Immature natural killer cell (primary cell): Measurements from ENCODE around the gene PHF1. TPM values are rescaled to one million over a fixed set of nuclear protein-coding genes. Genes with fewer than 3 reads are reported as not detected.
A peak's percentile ranks its signal among the peaks of the same experiment; 100 is the strongest.

ENCODE experiments used
- DNase-seq, 3 donors: peaks; one replicate each; pipeline ENCODE4 v3.0.0; 2022; ENCODE audit warnings: mixed read lengths in 1 of 3
- H3K27ac Mint-ChIP-seq, 6 donors: one replicate each; pipeline ENCODE4 v1.8.0; 2020; ENCODE audit warnings: mixed read lengths in 6 of 6, mild to moderate bottlenecking in 5 of 6, inconsistent platforms in 4 of 6, moderate library complexity in 3 of 6
- H3K27me3 Mint-ChIP-seq, 3 donors: one replicate each; pipeline ENCODE4 v1.8.0; 2020 to 2021; ENCODE audit warnings: low read depth in 3 of 3, mild to moderate bottlenecking in 3 of 3, mixed read lengths in 3 of 3, moderate library complexity in 3 of 3, inconsistent platforms in 1 of 3
- H3K36me3 Mint-ChIP-seq, 3 donors: one replicate each; pipeline ENCODE4 v1.8.0; 2020; ENCODE audit warnings: mixed read lengths in 3 of 3, inconsistent platforms in 2 of 3, mild to moderate bottlenecking in 2 of 3
- H3K4me1 Mint-ChIP-seq, 2 donors: one replicate each; pipeline ENCODE4 v1.8.0; 2020; ENCODE audit warnings: inconsistent platforms in 2 of 2, mild to moderate bottlenecking in 2 of 2, mixed read lengths in 2 of 2, moderate library complexity in 1 of 2
- H3K4me3 Mint-ChIP-seq, 5 donors: one replicate each; pipeline ENCODE4 v1.8.0; 2020; ENCODE audit warnings: mild to moderate bottlenecking in 5 of 5, mixed read lengths in 5 of 5, inconsistent platforms in 3 of 5, moderate library complexity in 3 of 5
- H3K9me3 Mint-ChIP-seq, 6 donors: one replicate each; pipeline ENCODE4 v1.8.0; 2020; ENCODE audit warnings: mild to moderate bottlenecking in 6 of 6, mixed read lengths in 6 of 6, inconsistent platforms in 4 of 6, moderate library complexity in 3 of 6
- polyA plus RNA-seq, 3 donors: library from polyadenylated mRNA; unstranded; fragments of 300-500 nt; fragmentation: Illumina TruSeq; gene quantifications; one replicate each; pipeline ENCODE4 v1.2.3, GENCODE V29; 2021

PHF1 gene
- polyA plus RNA-seq, 3 donors from 2014 or later = 22.7 to 36.5 (median 29.8) TPM

GRCh38 chr6:33438978-33439594 is 28.3 kb downstream of the PHF1 start:
- Mint-ChIP-seq H3K27ac (peak overlapping the region in 2 of 6 donors; percentile 31 to 57), H3K4me3 (no peak overlapping the region), H3K27me3 (peaks cover 0 to 6% (median 2%) of the 10 kb centered on the region in 3 donors), H3K4me1 (no peaks in the 10 kb centered on the region), H3K9me3 (no peaks in the 10 kb centered on the region), H3K36me3 (peaks cover 10 to 33% (median 19%) of the 10 kb centered on the region in 3 donors)
- DNase-seq = no peak

- Mint-ChIP-seq H3K4me3 (no peak overlapping the region), H3K4me1 (no peaks in the 10 kb centered on the region), H3K36me3 (peaks cover 10 to 38% (median 19%) of the 10 kb centered on the region in 3 donors), H3K27ac (peak overlapping the region in 1 of 6 donors; percentile 32), H3K9me3 (no peaks in the 10 kb centered on the region), H3K27me3 (peaks cover 0 to 4% (median 3%) of the 10 kb centered on the region in 3 donors)
- no peak for DNase-seq
Measured at GRCh38 chr6:33439956-33440648, 29.3 kb downstream of the PHF1 start.

- Mint-ChIP-seq H3K27me3 (peaks cover 0 to 4% (median 2%) of the 10 kb centered on the region in 3 donors), H3K27ac (peak overlapping the region in 1 of 6 donors; percentile 37), H3K4me3 (no peak overlapping the region), H3K9me3 (no peaks in the 10 kb centered on the region), H3K4me1 (no peaks in the 10 kb centered on the region), H3K36me3 (peaks cover 3 to 31% (median 16%) of the 10 kb centered on the region in 3 donors)
- no peak for DNase-seq
Measured at GRCh38 chr6:33440649-33441309, 30.0 kb downstream of the PHF1 start.

- no peaks in the 10 kb centered on the region for H3K9me3 Mint-ChIP-seq
- DNase-seq = no peak
- peaks cover 0 to 2% (median 2%) of the 10 kb centered on the region in 3 donors for H3K27me3 Mint-ChIP-seq
- no peak overlapping the region for H3K4me3 Mint-ChIP-seq
- no peaks in the 10 kb centered on the region for H3K4me1 Mint-ChIP-seq
- peaks cover 4 to 25% (median 17%) of the 10 kb centered on the region in 3 donors for H3K36me3 Mint-ChIP-seq
- H3K27ac Mint-ChIP-seq = peak overlapping the region in 1 of 6 donors; percentile 37
Measured at GRCh38 chr6:33441457-33441856, 30.6 kb downstream of the PHF1 start.

- peaks cover 9 to 22% (median 18%) of the 10 kb centered on the region in 3 donors for H3K36me3 Mint-ChIP-seq
- no peaks in the 10 kb centered on the region for H3K9me3 Mint-ChIP-seq
Measured at GRCh38 chr6:33442283-33442682, 31.5 kb downstream of the PHF1 start.

GRCh38 chr6:33443025-33443424 is 32.2 kb downstream of the PHF1 start:
- Mint-ChIP-seq H3K4me1 (peaks cover 0 to 3% of the 10 kb centered on the region in 2 donors), H3K36me3 (peaks cover 9 to 18% (median 13%) of the 10 kb centered on the region in 3 donors), H3K4me3 (no peak overlapping the region), H3K9me3 (no peaks in the 10 kb centered on the region), H3K27ac (no peak overlapping the region), H3K27me3 (peaks cover 0 to 2% (median 2%) of the 10 kb centered on the region in 3 donors)
- DNase-seq = no peak

More at GRCh38 chr6:33442283-33442682, 31.5 kb downstream of the PHF1 start:
- Mint-ChIP-seq H3K4me1 (no peaks in the 10 kb centered on the region), H3K27ac (no peak overlapping the region), H3K4me3 (no peak overlapping the region), H3K27me3 (peaks cover 0 to 2% (median 2%) of the 10 kb centered on the region in 3 donors)
- DNase-seq = no peak

- H3K27me3 Mint-ChIP-seq = peaks cover 0 to 2% (median 1%) of the 10 kb centered on the region in 3 donors
- H3K36me3 Mint-ChIP-seq = peaks cover 9 to 18% (median 10%) of the 10 kb centered on the region in 3 donors
- H3K27ac Mint-ChIP-seq = no peak overlapping the region
- no peaks in the 10 kb centered on the region for H3K9me3 Mint-ChIP-seq
- DNase-seq = no peak
- no peak overlapping the region for H3K4me3 Mint-ChIP-seq
- peaks cover 0 to 5% of the 10 kb centered on the region in 2 donors for H3K4me1 Mint-ChIP-seq
Measured at GRCh38 chr6:33443619-33444504, 33.0 kb downstream of the PHF1 start.

GRCh38 chr6:33445119-33445603 is 34.3 kb downstream of the PHF1 start:
- Mint-ChIP-seq H3K36me3 (peaks cover 9 to 10% (median 10%) of the 10 kb centered on the region in 3 donors), H3K9me3 (no peaks in the 10 kb centered on the region)

GRCh38 chr6:33446356-33446755 is 35.5 kb downstream of the PHF1 start:
- H3K27ac Mint-ChIP-seq = no peak overlapping the region
- no peak overlapping the region for H3K4me3 Mint-ChIP-seq
- peaks cover 0 to 2% (median 0%) of the 10 kb centered on the region in 3 donors for H3K27me3 Mint-ChIP-seq
- H3K36me3 Mint-ChIP-seq = peaks cover 6 to 10% (median 9%) of the 10 kb centered on the region in 3 donors
- DNase-seq = no peak
- H3K4me1 Mint-ChIP-seq = peaks cover 0 to 7% of the 10 kb centered on the region in 2 donors
- no peaks in the 10 kb centered on the region for H3K9me3 Mint-ChIP-seq

More at GRCh38 chr6:33445119-33445603, 34.3 kb downstream of the PHF1 start:
- DNase-seq = no peak
- Mint-ChIP-seq H3K4me1 (peaks cover 0 to 7% of the 10 kb centered on the region in 2 donors), H3K4me3 (no peak overlapping the region), H3K27ac (peak overlapping the region in 4 of 6 donors; percentile 18 to 37 (median 29)), H3K27me3 (peaks cover 0 to 2% (median 0%) of the 10 kb centered on the region in 3 donors)

- H3K27ac Mint-ChIP-seq = peak overlapping the region in 4 of 6 donors; percentile 2 to 35 (median 21)
- DNase-seq = no peak
- H3K4me3 Mint-ChIP-seq = no peak overlapping the region
- no peaks in the 10 kb centered on the region for H3K9me3 Mint-ChIP-seq
- H3K36me3 Mint-ChIP-seq = peaks cover 0 to 10% (median 9%) of the 10 kb centered on the region in 3 donors
- peaks cover 26 to 29% of the 10 kb centered on the region in 2 donors for H3K4me1 Mint-ChIP-seq
- H3K27me3 Mint-ChIP-seq = peaks cover 4 to 8% (median 7%) of the 10 kb centered on the region in 3 donors
Measured at GRCh38 chr6:33450434-33450833, 39.6 kb downstream of the PHF1 start.

GRCh38 chr6:33451606-33452005 is 40.8 kb downstream of the PHF1 start:
- peaks cover 4 to 8% (median 7%) of the 10 kb centered on the region in 3 donors for H3K27me3 Mint-ChIP-seq
- DNase-seq = no peak
- peak overlapping the region in 2 of 6 donors; percentile 30 to 46 for H3K27ac Mint-ChIP-seq
- peaks cover under 1 to 4% (median 3%) of the 10 kb centered on the region in 3 donors for H3K36me3 Mint-ChIP-seq
- peaks cover 32 to 33% of the 10 kb centered on the region in 2 donors for H3K4me1 Mint-ChIP-seq
- peak overlapping the region in 1 of 5 donors; percentile 8 for H3K4me3 Mint-ChIP-seq
- H3K9me3 Mint-ChIP-seq = peaks cover 0 to 2% (median 0%) of the 10 kb centered on the region in 6 donors

- DNase-seq = no peak
- no peak overlapping the region for H3K4me3 Mint-ChIP-seq
- H3K27ac Mint-ChIP-seq = no peak overlapping the region
- peaks cover 4 to 8% (median 7%) of the 10 kb centered on the region in 3 donors for H3K27me3 Mint-ChIP-seq
- H3K9me3 Mint-ChIP-seq = peaks cover 0 to 2% (median 0%) of the 10 kb centered on the region in 6 donors
- peaks cover 33 to 36% of the 10 kb centered on the region in 2 donors for H3K4me1 Mint-ChIP-seq
- H3K36me3 Mint-ChIP-seq = peaks cover 0 to 9% (median 0%) of the 10 kb centered on the region in 3 donors
Measured at GRCh38 chr6:33452496-33452895, 41.7 kb downstream of the PHF1 start.
